Epithelial cell of prostate (primary cell): ENCODE data around the gene RHBDL3.
"Not testable (repeated sequence)": the region's sequence is repeated elsewhere in the genome, so short reads cannot be mapped to it uniquely, and the experiment has no call there.

Experiments used
- DNase-seq: peaks from one replicate; pipeline ENCODE4 v3.0.0-alpha.2; 2011; ENCODE audit warnings: low read depth, low spot score
- H3K27ac ChIP-seq: fragments of 450-650 bp; 2 replicates; pipeline ENCODE4 v1.5.1; 2017; ENCODE audit warnings: mild to moderate bottlenecking

The RHBDL3 gene

DNA sequence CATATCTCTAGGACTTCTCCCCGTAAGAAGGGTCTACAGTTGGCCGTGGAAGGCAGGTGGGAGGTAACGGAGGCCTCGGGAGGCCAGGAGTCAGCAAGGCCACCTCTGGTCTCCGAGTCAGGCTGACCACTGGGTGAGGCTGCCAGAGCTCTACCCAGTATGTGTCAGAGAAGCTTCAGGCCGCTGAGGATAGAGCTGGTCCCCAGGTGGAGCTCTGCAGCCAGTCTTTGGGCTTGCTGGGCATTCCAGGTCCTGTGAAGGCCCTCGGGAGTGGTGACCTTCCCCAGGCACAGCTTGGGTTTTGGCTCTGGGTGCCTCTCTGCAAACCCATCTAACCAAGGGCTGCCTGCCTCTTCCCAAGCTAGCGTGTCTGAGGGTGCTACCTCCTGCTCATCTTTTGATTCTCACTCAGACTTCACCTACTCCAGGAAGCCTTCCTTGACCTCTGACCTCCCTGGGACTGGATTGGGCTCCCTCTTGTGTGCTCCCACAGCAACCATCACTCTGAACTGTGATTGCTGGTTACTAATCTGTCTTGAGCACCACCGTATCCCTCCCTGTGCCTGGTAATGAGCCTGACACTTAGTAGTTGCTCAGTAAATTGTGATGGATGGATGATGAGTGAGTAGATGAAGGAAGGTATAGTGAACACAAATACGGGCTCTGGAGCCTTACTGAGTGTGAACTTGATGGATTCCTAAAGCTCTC is 22.3 kb downstream of the RHBDL3 start:
- H3K27ac ChIP-seq = no peak overlapping the region
- no peak for DNase-seq

DNA sequence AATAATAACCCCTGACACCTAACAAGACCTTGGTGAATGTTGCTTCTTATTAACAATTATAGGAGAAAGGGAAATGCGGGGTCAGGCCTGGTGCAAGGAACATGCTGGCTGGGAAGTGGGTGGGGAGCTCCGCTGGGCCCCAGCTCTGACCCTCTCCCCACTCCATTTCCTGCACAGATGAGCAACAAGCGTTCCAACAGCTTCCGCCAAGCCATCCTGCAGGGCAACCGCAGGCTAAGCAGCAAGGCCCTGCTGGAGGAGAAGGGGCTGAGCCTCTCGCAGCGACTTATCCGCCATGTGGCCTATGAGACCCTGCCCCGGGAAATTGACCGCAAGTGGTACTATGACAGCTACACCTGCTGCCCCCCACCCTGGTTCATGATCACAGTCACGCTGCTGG is 23.0 kb downstream of the RHBDL3 start:
- DNase-seq = no peak

DNA sequence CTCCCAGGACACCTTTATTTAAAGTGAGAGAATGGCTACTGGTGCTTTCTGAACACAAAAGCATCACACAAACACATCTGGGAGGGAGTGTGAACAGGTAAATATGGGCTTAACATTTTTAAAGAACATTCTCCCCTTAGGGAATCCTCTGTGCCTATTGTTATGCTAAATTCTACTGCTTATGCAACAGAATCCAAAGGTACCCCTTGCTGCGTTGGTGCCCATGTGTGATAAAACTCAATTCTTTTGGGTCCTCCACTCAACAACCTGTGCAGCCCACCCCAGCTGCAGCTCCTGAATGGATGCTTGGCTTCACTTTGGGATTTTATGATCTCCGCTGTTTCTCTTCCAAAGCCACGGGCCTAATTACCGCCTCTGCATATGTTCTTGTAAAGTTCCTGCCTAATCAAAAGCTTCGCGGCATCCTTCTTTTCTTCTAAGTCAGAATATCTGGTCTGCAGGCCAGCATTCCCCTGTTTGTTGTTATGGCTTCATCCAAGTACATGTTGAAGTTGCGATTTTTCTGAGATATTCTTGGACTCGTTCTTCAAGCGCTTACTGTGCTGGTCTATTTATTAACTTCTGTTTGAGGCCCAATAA is 23.9 kb downstream of the RHBDL3 start:
- H3K27ac ChIP-seq = no peak overlapping the region
- no peak for DNase-seq

More for the DNA sequence above, 23.0 kb downstream of the RHBDL3 start:
- no peak overlapping the region for H3K27ac ChIP-seq

DNA sequence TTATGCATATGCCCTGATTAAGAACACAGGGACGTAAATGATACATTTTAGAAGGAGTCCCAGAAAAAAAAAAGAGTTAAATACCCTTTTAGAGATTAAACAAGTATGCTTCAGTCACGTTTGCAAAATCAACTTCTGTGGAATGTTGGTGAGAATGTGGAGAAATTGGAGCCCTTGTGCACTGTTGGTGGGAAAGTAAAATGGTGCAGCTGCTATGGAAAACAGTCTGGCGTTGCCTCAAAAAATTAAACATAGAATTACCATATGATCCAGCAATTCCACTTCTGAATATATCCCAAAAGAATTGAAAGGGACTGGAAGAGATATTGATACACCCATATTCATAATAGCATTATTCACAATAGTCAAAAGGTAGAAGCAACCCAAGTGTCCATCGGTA is 26.5 kb downstream of the RHBDL3 start:
- DNase-seq = no peak
- no peak overlapping the region for H3K27ac ChIP-seq

DNA sequence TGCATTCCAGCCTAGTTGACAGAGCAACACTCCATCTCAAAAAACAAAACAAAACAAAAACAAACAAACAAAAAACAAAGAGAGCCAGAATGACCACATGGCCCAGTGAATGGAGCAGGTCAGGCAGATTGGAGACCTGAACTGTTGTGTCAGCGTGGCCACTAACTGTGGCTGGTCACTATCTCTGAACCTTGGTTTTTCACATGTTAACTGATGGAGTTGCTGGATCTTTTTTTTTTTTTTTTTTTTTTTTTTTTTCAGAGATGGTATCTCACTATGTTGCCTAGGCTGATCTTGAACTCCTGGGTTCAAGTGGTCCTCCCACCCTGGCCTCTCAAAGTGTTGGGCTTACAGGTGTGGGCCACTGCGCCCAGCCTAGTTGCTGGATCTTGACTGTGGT is 31.8 kb downstream of the RHBDL3 start:
- DNase-seq = no peak
- no peak overlapping the region for H3K27ac ChIP-seq

DNA sequence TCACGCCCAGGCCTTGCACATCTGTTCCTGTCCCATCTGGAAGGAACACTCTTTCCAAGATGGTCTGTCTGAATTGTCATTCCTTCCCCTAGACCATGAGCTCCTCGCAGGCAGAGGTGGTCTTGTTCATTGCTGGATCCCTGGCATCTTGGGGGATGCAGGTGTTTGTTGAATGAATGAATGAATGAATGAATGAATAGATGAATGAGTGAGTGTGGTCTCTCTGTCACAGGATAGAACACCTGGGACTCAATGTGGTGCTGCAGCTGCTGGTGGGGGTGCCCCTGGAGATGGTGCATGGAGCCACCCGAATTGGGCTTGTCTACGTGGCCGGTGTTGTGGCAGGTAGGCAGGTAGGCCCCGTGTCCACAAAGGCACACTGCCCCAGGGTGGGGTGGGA is 32.2 kb downstream of the RHBDL3 start:
- H3K27ac ChIP-seq = no peak overlapping the region
- no peak for DNase-seq

DNA sequence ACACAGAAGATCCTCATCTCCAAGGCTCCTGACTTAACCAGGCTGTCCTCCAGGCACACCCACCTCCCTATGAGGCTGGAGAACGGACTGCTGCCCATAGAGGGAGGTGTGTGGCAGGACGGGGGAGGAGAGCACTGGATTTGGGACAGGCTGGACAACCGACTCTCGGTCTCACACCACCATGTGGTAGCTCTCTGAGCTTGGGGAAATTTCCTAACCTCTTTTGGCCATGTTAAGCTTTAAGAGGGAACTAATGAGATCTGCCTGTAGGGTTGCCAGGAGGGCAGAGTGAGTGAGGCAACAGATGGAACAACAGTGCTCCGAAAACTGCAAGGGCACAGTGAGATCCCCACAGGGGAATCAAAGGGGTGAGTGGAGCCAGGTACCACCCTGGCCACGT is 32.7 kb downstream of the RHBDL3 start:
- H3K27ac ChIP-seq = no peak overlapping the region
- DNase-seq = no peak

DNA sequence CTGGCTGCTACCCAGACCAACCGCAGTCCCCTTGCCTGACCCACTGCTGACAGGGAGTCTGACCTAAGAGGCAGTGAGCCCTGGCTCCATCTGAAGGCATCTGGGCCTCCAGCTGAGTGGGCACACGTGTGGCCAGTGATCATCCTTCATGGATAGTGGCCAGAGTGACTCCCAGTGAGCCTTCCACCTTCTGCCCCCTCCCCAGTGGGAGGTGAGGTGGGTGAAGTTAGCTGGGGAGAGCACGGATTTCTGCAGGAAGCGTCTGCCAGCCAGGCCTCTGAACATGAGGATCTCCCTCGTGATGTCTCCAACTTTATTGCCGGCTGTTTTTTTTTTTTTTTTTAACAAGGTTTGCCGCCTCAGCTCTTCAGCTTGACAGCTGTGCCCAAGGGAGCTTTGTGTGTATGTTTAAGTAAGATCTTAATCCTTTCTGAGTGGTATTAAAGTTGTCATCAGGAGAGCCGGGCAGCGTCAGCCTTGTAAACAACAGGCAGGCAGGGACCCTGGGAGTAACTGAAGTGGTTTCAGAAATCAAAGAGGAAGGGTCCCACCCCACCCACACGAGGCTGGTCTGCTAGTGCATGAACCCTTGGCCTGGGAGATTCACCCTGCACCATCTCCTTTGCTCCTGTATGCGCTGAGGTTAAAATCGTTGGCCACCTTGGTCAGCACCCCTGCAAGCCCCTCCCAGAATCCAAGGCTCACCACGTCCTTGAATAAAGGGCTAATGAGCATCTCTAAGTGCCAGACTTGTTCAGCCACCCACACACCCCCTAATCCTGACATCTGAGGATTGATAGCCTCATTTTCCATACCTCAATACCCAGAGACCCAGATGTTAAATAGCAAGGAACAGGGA is 33.3 kb downstream of the RHBDL3 start:
- no peak overlapping the region for H3K27ac ChIP-seq
- no peak for DNase-seq

DNA sequence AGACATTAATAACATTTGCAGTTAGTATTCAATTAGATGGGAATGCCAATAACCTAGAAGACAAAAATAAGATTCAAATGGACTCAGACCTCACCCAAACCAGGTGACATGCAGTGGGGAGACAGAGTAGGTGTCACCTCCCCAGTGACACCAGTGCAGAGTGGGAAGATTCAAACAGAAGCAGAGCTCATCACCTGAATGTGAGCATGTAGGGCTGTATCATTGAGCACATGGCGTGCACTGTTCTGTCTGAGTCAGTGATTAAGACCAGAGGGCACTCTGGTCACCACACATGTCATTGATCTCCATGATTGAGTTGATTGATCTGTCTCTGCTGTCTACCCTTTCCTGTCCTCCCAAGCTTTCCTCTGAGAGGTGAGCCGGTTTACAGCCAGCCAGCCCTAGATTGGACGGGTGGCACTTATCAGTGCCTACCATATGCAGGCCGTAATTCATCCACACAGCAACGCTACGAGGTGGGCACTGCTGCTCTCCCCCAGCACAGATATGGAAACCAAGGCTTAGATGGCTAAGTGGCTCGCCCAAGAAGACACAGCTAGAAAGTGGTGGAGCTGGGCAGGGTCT is 34.0 kb downstream of the RHBDL3 start:
- no peak for DNase-seq
- H3K27ac ChIP-seq = no peak overlapping the region

DNA sequence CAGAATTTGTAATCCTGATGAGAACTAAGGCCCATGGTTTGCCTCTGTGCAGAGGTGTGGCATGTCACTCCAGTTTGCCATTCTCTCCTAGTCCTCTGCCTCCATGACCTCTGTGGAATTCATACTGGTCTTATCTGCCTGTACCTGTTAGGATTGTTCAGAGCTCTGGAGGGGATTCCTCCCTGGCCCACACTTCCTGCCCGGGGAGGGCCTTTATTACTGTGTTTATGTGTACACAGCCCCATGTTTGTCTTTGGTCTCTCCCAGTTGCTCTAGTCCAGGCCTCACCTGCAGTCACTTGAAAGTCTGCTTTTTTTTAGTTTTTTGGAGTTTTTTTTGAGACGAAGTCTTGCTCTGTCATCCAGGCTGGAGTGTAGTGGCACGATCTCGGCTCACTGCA is 36.4 kb downstream of the RHBDL3 start:
- no peak for DNase-seq

DNA sequence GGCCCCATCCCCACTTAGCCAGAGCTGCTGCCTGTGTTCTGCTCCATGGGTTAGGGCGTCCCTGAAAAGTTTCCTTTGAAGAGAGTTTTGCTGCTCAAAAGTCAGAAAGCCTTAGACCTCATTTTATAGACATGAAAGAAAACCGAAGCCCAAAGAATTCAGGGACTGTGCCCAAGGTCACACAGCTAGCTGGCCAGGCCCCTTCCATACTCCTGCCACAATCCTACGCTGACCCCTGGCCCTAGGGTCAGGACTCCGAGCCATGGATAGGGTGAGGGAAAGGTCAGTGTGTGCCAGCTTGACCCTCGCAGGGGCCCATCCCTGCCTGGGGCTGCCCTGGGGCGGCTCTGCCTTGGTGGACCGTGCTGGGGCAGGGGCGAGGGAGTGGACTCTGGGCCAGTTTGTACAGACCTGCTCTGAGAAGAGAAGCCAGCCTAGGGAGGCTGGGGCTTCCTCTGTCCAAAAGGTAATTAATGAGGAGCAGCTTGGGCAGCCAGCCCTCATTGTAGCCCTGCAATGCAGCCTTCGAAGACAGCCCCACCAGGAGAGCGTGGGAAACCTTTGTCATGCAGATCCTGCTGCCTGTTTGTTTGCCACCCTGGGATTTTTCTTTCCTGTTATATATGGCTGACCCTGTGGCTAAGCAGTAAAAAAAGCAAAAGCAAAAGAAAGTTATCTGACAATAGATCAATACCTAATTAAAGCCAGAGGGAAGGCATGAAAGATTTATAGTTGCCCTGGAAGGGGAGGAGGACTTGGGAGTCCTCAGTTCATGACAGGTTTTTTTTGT is 37.4 kb downstream of the RHBDL3 start:
- no peak overlapping the region for H3K27ac ChIP-seq
- DNase-seq = no peak

More for the DNA sequence above, 36.4 kb downstream of the RHBDL3 start:
- H3K27ac ChIP-seq = no peak overlapping the region

DNA sequence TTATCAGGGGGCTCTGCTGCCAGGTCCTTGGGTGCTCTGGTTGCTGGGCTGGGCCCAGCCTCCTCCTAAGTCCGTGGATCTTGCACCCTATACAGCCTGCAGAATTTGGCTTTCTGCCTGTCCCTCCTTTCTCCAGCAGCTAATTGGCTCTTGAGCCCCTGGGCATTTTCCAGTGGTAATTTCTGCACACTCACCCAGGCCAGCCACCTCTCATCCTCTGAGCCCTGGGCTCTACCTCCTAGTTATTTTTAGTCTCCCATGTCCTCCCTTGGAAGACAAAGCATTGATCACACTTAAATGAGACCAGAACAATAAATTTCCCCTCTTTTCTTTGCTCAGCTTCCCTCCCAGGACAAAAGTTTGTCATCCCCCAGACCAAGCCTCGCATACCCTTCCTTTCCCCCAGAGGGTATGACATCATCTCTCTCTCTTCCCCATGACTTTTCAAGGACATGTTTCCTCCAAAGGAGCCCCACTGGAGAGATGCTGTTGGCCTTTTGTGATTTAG is 38.2 kb downstream of the RHBDL3 start:
- H3K27ac ChIP-seq = no peak overlapping the region

DNA sequence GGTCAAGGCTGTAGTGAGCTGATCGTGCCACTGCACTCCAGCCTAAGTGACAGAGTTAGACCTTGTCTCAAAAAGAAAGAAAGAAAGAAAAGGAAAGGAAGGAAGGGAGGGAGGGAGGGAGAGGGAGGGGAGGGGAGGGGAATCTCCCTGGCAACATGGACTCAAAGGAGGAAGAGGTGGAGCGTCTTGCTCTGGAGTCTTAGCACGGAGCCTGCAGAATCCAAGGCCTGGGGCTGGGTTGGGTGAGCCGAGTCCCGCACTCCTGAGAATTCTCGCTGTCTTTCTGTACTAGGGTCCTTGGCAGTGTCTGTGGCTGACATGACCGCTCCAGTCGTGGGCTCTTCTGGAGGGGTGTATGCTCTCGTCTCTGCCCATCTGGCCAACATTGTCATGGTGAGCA is 39.4 kb downstream of the RHBDL3 start:
- DNase-seq = no peak
- no peak overlapping the region for H3K27ac ChIP-seq

More for the DNA sequence above, 38.2 kb downstream of the RHBDL3 start:
- DNase-seq = no peak

DNA sequence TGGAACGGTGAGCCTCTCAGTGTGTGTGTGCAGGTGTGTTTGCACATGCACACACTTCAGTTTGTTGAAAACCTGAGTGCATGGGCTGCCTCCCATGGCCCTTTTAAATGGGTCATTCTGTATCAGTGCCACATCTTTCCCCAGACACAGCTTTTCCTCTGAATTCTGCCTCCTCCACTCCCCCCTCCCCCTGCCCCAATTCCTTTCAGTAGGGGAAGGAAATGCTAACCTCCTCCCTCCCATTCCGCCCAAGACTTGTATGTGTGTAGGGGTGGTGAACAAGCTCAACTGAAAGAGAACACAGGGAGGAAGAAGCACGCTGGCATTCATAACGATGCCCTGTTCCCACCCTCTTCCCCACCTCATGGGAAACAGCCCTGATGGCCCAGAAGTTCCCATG is 42.0 kb downstream of the RHBDL3 start:
- DNase-seq = no peak
- no peak overlapping the region for H3K27ac ChIP-seq

DNA sequence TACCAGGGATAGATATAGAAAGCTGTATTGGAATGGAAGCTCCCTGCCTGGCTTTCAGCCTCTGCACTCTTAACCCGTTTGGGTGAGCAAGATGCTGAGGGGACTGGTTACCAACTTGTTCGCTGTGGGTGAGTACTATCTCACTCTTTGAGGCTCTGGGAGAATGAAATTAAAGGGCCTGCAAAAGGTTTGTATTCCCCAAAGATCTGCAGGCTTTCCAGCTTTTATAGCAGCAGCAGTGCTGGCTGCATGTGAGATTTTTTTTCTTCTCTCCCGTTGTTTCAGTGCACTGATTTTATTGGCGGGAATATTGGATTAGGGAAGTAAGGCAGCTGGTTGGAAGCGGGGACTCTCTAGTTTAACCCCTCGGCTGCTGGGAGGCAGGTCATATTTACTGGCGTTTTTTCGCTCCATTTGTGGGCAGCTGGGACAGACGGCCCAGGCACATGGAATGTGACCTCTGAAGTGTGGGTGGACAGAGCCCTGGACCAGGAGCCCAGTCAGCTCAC is 45.5 kb downstream of the RHBDL3 start:
- DNase-seq = no peak
- H3K27ac ChIP-seq = no peak overlapping the region

DNA sequence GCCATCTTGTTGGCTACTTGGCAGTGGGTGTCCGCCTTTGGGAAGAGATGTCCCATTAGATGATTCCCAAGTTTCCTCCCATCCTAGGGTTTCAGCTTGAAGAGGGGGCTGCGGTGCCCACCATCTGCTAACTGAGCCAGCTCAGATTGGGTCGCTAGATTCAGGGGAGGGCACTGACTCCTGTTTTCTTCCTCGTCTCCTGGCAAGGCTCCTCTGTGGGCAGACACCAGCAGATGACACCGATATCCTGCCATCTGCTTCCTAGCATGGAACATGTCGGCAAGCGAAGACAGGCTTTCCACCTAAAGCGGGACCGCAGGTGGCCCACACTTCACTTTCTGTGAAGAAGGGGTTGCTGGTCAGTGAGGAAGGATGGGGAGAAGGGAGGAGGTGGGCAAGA is 49.0 kb downstream of the RHBDL3 start:
- no peak overlapping the region for H3K27ac ChIP-seq

DNA sequence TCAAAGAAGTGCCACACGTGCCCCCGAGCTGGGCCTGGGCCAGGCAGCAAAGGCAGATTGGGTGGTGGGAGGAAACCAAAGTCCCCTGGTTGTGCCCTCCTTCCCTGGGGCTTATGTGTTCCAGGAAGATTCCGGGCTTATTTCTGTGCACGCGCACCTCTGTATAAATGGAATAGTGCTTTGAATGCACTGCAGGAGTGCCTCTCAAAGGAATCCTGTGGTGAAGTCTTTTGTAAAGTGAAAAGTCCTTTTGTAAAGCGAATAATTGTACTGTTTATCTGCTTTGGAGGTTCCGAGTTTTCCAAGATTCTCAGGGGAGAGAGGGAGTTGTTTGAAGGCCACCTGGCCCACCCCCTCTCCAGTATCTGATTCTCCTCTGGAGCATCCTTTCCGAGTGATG is 49.5 kb downstream of the RHBDL3 start:
- DNase-seq = no peak
- H3K27ac ChIP-seq = no peak overlapping the region

More for the DNA sequence above, 49.0 kb downstream of the RHBDL3 start:
- DNase-seq = no peak

DNA sequence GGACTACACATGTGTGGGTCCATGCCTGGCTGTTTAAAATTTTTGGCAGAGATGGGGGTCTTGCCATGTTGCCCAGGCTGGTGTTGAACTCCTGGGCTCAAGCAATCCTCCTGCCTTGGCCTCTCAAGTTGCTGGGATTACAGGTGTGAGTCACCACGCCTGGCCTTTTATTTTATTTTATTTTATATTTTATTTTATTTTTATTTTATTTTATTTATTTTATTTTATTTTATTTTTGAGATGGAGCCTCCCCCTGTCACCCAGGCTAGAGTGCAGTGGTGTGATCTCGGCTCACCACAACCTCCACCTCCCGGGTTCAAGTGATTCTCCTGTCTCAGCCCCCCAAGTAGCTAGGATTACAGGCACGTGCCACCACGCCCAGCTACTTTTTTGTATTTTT is 51.0 kb downstream of the RHBDL3 start:
- not testable (repeated sequence) for H3K27ac ChIP-seq

DNA sequence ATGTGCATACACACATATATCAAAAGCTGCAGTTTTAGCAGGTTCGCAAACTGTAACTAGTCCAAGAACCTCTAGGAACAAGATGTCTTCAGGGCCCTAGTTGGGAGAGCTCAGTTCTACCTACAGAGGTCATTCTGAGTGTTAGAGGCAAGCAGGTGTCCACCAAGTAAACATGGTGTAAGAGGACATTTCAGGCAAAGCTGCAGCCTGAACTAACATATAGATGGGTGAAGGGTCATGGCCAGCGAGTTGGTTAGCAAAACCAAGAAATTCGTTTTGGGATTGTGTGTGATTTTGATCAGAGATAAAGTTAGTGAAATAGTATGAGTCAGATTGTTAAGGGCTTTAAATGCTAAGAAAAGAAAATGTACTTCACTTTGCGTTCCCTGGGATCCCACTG is 51.7 kb downstream of the RHBDL3 start:
- no peak overlapping the region for H3K27ac ChIP-seq
- DNase-seq = no peak

More for the DNA sequence above, 51.0 kb downstream of the RHBDL3 start:
- DNase-seq = not testable (repeated sequence)

DNA sequence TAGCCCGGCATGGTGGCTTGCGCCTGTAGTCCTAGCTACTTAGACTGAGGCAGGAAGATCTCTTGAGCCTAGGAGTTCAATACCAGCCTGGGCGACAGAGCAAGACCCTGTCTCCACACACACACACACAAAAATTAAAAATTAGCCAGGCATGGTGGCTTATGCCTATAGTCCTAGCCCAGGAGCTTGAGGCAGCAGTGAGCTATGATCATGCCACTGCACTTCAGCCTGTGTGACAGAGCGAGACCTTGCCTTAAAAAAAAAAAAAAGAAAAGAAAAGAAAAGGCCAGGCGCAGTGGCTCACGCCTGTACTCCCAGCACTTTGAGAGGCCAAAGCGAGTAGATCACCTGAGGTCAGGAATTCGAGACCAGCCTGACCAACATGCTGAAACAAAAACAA is 52.4 kb downstream of the RHBDL3 start:
- H3K27ac ChIP-seq = no peak overlapping the region
- no peak for DNase-seq
